HEK293T (cell line): ENCODE results near the gene ABCG8.
A peak's percentile ranks its signal among the peaks of the same experiment; 100 is the strongest.

Source experiments
- CTCF ChIA-PET: fragments of 350-600 bp; formaldehyde crosslinking; extraction: SDS; loops from one replicate; lab custom pipeline; 2021; ENCODE audit warnings: antibody characterized with exemption, inconsistent platforms; lab: Yijun Ruan, JAX
- POLR2A ChIA-PET: fragments of 350-600 bp; formaldehyde crosslinking; extraction: SDS; loops from one replicate; lab custom pipeline; 2020; ENCODE audit warnings: antibody characterized with exemption, inconsistent platforms; lab: Yijun Ruan, JAX
- DNase-seq: peaks from one replicate; pipeline ENCODE4 v3.0.0; 2012; ENCODE audit warnings: mixed read lengths; ENCODE audit errors: extremely low spot score
- ARNT ChIP-seq: fragments of 450-650 bp; IDR thresholded peaks from 2 replicates; pipeline ENCODE4 v1.6.1; 2017; ENCODE audit warnings: mild to moderate bottlenecking
- BHLHE40 ChIP-seq: fragments of 450-650 bp; IDR thresholded peaks from 2 replicates; pipeline ENCODE4 v1.6.1; 2016; ENCODE audit warnings: mild to moderate bottlenecking, moderate library complexity, borderline replicate concordance
- CTBP1 ChIP-seq: fragments of 450-650 bp; IDR thresholded peaks from 2 replicates; pipeline ENCODE4 v1.6.1; 2016; ENCODE audit warnings: borderline replicate concordance
- ELF4 ChIP-seq: fragments of 450-650 bp; IDR thresholded peaks from 2 replicates; pipeline ENCODE4 v1.6.1; 2017; ENCODE audit warnings: antibody characterized with exemption
- FOXA1 ChIP-seq: fragments of 450-650 bp; IDR thresholded peaks from 2 replicates; pipeline ENCODE4 v1.6.1; 2016; ENCODE audit warnings: mild to moderate bottlenecking
- FOXK2 ChIP-seq: fragments of 450-650 bp; IDR thresholded peaks from 2 replicates; pipeline ENCODE4 v1.6.1; 2016; ENCODE audit warnings: mild to moderate bottlenecking
- FOXM1 ChIP-seq: fragments of 450-650 bp; IDR thresholded peaks from 2 replicates; pipeline ENCODE4 v1.6.1; 2017; ENCODE audit warnings: mild to moderate bottlenecking, borderline replicate concordance
- HDGF ChIP-seq: fragments of 450-650 bp; IDR thresholded peaks from 2 replicates; pipeline ENCODE4 v1.6.1; 2017; ENCODE audit warnings: antibody characterized with exemption, borderline replicate concordance
- L3MBTL2 ChIP-seq: fragments of 450-650 bp; conservative IDR thresholded peaks from 2 replicates; pipeline ENCODE4 v1.6.1; 2016; ENCODE audit warnings: mild to moderate bottlenecking
- LEF1 ChIP-seq: fragments of 450-650 bp; IDR thresholded peaks from 2 replicates; pipeline ENCODE4 v1.6.1; 2017; ENCODE audit warnings: mild to moderate bottlenecking, borderline replicate concordance
- NFRKB ChIP-seq: fragments of 450-650 bp; IDR thresholded peaks from 2 replicates; pipeline ENCODE4 v1.6.1; 2016; ENCODE audit warnings: mild to moderate bottlenecking, moderate library complexity
- SP1 ChIP-seq: fragments of 450-650 bp; IDR thresholded peaks from 2 replicates; pipeline ENCODE4 v1.6.1; 2017
- SUZ12 ChIP-seq: fragments of 450-650 bp; IDR thresholded peaks from 2 replicates; pipeline ENCODE4 v1.6.1; 2016; ENCODE audit warnings: mild to moderate bottlenecking
- TARDBP ChIP-seq: fragments of 450-650 bp; IDR thresholded peaks from 2 replicates; pipeline ENCODE4 v1.6.1; 2016
- ZNF384 ChIP-seq: fragments of 450-650 bp; IDR thresholded peaks from 2 replicates; pipeline ENCODE4 v1.6.1; 2016
- TF ChIP-seq, protein P1 (sequence below): fragments of 450-650 bp; IDR thresholded peaks from 2 replicates; pipeline ENCODE4 v1.6.1; 2016

ABCG8 gene

DNA sequence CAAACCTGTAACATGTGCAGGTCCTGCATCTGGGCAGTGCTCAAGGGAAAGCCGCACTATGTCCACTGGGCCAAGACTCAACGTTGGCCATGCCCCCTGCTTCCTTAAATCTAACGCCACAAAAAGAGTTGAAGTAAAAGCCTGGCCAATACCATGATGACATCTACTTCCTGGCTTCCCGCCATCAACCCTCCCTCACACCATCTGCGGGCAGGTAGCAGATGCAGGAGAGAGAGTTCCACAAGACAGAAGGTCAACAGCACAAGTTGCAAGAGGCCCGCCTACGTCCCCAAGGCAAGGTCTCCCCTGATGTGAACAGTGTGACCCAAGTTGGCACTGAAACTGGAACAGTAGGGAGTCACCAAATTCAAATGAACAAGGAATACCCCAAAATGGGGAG is 48.4 kb downstream of the ABCG8 start:
- ChIA-PET POLR2A (no interaction called here), CTCF (no interaction called here)
- DNase-seq, result no peak
- no peak for TF ChIP-seq NFRKB
- TF ChIP-seq, protein P1, sequence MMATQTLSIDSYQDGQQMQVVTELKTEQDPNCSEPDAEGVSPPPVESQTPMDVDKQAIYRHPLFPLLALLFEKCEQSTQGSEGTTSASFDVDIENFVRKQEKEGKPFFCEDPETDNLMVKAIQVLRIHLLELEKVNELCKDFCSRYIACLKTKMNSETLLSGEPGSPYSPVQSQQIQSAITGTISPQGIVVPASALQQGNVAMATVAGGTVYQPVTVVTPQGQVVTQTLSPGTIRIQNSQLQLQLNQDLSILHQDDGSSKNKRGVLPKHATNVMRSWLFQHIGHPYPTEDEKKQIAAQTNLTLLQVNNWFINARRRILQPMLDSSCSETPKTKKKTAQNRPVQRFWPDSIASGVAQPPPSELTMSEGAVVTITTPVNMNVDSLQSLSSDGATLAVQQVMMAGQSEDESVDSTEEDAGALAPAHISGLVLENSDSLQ, result no peak

DNA sequence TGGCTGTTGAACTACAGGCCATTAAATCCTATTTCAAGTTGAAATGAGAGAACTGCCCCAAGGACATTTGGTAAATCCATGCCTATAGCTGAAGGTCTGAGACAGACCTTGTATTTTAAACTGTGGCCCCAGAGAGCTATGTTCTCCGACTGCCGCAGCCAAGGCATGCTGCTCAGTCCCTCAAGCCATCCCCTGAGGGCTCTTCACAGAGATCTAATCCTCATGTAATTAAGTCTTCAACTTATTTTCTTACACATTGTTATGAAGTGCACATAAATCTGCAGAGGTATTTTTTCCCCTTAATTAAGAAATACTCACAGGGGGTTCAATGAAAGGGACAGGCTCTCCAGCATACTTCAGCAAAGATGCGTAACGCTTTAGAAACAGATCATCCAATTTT is 50.6 kb downstream of the ABCG8 start:
- DNase-seq, result no peak
- POLR2A ChIA-PET, result no interaction called here
- CTCF ChIA-PET, result no interaction called here
- no peak for TF ChIP-seq CTBP1
- no peak for TF ChIP-seq LEF1
- TF ChIP-seq SP1, result no peak
- no peak for TF ChIP-seq FOXK2
- TF ChIP-seq TARDBP, result no peak
- TF ChIP-seq SUZ12, result no peak
- TF ChIP-seq ELF4, result no peak

DNA sequence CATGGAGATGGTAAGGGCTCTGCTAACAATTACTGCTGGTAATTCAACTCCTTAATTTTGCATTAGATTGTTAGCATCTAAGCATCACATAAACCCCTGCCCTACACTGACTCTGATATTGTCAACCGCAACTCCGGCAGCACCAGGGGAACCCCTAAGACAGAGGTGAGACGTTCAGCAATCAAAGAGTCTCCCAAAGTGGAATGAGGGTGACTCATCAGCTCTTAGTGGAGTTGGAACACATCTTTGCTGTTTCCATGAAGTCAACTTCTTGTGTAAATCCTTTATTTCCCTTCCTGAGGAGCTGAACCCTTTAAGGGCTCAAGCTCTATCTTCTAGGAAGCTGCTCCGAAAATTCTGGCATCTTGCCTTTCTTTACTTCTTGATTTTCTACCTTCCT is 52.1 kb downstream of the ABCG8 start:
- DNase-seq, result no peak
- TF ChIP-seq NFRKB, result no peak
- TF ChIP-seq LEF1, result no peak
- no peak for TF ChIP-seq BHLHE40
- no peak for TF ChIP-seq SUZ12
- no peak for TF ChIP-seq ARNT
- TF ChIP-seq, protein P1, result no peak
- no peak for TF ChIP-seq ELF4
- POLR2A ChIA-PET, result no interaction called here
- CTCF ChIA-PET, result no interaction called here

DNA sequence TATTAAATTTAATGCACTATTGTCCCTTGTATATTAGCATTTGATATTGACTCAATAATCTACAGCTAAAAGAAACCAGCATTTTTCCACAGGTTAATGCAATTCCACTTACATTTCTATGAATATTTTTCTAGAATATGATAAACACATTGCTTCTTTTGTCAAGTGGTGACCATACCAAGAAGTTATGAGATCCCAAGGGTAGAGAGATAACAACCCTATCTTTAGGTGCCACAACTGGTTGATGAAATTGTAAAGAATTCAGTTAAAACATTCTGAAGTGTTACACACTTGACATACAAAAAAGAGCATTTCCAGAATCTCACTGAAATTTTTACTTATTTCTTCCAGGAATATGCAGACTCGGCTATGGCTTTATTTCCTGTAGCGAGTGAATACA is 56.0 kb downstream of the ABCG8 start:
- no peak for DNase-seq
- no peak for TF ChIP-seq LEF1
- no peak for TF ChIP-seq ELF4
- ChIA-PET CTCF (no interaction called here), POLR2A (no interaction called here)

DNA sequence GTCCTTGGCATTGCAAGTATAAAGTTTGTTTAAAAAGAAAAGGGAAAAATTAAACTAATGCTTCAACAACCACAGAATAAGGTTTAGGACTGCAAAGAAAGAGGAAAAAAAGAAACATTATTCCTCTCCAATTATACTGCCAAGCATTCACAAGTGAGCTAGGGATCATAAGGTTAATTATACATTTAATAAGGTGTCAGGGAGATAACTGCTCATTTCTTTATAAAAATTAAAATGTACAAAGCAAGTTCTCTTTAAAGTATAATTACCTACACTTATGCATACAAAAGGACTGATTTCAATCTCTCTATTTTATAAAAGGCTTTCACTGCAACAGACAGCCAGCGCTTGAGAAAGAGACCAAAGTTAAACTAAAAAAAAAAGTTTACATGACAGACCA is 58.1 kb downstream of the ABCG8 start:
- ChIA-PET CTCF (no interaction called here), POLR2A (interaction anchor here (1.4 kb wide), 1 partner anchor 301 kb away, joined by 3 read pairs; the partner anchor contains the start of gene THADA)
- TF ChIP-seq SUZ12, result no peak
- TF ChIP-seq NFRKB, result no peak
- no peak for TF ChIP-seq ZNF384
- no peak for TF ChIP-seq CTBP1
- no peak for TF ChIP-seq FOXA1
- no peak for TF ChIP-seq FOXK2
- no peak for TF ChIP-seq TARDBP
- no peak for TF ChIP-seq HDGF
- DNase-seq, result no peak

DNA sequence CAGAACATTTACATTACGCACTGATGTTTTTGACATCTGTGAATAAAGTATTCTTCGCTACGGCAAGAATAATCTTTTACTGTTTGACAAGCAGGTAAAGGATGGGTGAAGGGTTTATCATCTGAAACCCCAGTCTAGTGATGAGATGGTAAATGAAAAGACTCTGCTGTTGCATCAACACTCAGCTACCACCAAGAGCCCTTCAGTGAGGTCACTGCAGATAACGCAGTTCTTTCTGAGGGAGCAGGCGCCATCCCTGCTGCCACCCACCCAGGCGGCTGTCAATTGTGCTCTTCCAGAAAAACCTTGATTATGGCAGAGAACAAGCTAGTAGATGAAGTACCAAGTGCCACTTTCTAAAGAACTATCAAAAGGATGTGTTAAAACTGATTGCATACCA is 58.7 kb downstream of the ABCG8 start:
- POLR2A ChIA-PET, result interaction anchor here (1.4 kb wide), 1 partner anchor 302 kb away, joined by 3 read pairs; the partner anchor contains the start of gene THADA
- CTCF ChIA-PET, result interaction anchor here (0.5 to 0.7 kb wide), 2 partner anchors 23 to 1122 kb away, joined by 3 to 4 read pairs; no protein-coding TSS in a partner anchor
- no peak for TF ChIP-seq ELF4
- TF ChIP-seq SUZ12, result no peak
- TF ChIP-seq BHLHE40, result no peak
- no peak for TF ChIP-seq ZNF384
- no peak for TF ChIP-seq HDGF
- TF ChIP-seq FOXK2, result no peak
- TF ChIP-seq SP1, result no peak
- no peak for TF ChIP-seq NFRKB
- TF ChIP-seq LEF1, result no peak
- no peak for TF ChIP-seq TARDBP
- TF ChIP-seq, protein P1, result no peak
- TF ChIP-seq FOXM1, result no peak
- TF ChIP-seq FOXA1, result no peak
- no peak for TF ChIP-seq CTBP1
- TF ChIP-seq ARNT, result no peak
- TF ChIP-seq L3MBTL2, result no peak
- no peak for DNase-seq

DNA sequence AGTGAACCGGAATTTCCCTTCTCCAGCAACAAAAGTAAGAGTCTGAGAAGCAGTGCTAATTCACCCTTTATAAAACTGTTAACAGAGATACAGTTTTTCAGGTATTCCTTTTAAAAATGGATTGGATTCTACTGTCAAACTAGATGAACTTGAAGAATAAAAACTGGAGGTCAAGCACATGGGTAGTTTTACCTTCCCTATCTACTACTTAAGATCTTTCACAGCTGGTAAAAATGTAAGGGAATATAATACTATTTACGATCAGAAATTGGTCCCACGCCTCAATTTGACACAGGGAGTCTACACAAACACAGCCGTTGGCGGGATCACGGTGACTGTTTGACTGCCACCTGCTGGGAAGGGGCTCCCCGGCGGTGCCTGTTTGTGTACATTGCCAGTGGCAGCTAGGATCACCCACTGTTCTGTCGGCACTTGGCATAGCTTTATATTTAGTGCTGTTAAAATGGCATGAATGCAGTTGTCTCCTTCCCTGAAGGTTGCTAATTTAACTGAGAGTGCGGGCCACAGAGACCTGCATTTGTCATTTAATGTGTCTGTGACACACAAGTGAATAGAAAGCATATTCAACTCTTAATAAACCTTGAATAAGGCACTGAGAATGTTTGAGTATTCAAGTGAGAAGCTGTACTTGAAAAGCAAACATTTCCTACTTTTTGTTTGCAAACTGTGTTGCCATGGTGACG is 59.5 kb downstream of the ABCG8 start:
- ChIA-PET CTCF (interaction anchor here (0.7 to 1.2 kb wide), 2 partner anchors 20 to 24 kb away, joined by 3 to 4 read pairs; no protein-coding TSS in a partner anchor), POLR2A (no interaction called here)
- peak; percentile 64 for DNase-seq
- TF ChIP-seq L3MBTL2 (no peak), FOXA1 (peak; percentile 61; the same call in 1 of the 2 replicates), CTBP1 (peak; percentile 75; the same call in 1 of the 2 replicates), SUZ12 (no peak)
- TF ChIP-seq, protein P1, result peak; percentile 71
